GM19455 (cell line): ENCODE data around the gene SCYGR4.
"Not testable (repeated sequence)": the region's sequence is repeated elsewhere in the genome, so short reads cannot be mapped to it uniquely, and the experiment has no call there.

ENCODE experiments used
- ATAC-seq: cut with Tn5 transposase; IDR thresholded peaks from one replicate; pipeline ENCODE4 v1.9.1; 2021; ENCODE audit not compliant: unreplicated experiment

The SCYGR4 gene

GRCh38 chr2:227617316-227618230 is at the start of gene SCYGR4:
Gene SCYGR4, plus strand, starts transcription at chr2:227617498. Its CDS starts 0 bp downstream, at chr2:227617498.
- ATAC-seq: no peak

GRCh38 chr2:227568852-227569169 is 48.5 kb upstream of the SCYGR4 start:
- no peak for ATAC-seq

GRCh38 chr2:227570615-227571014 is 46.7 kb upstream of the SCYGR4 start:
- no peak for ATAC-seq

GRCh38 chr2:227576110-227576509 is 41.2 kb upstream of the SCYGR4 start:
- no peak for ATAC-seq

GRCh38 chr2:227576812-227577211 is 40.5 kb upstream of the SCYGR4 start:
- no peak for ATAC-seq

- no peak for ATAC-seq
Observed at GRCh38 chr2:227577555-227577954, 39.7 kb upstream of the SCYGR4 start.

- no peak for ATAC-seq
Observed at GRCh38 chr2:227578642-227579041, 38.7 kb upstream of the SCYGR4 start.

GRCh38 chr2:227579791-227580190 is 37.5 kb upstream of the SCYGR4 start:
- no peak for ATAC-seq

GRCh38 chr2:227582369-227582768 is 34.9 kb upstream of the SCYGR4 start:
- no peak for ATAC-seq

- ATAC-seq: peak; percentile 84
Observed at GRCh38 chr2:227592694-227593387, 24.5 kb upstream of the SCYGR4 start.

- no peak for ATAC-seq
Observed at GRCh38 chr2:227595797-227596196, 21.5 kb upstream of the SCYGR4 start.

GRCh38 chr2:227597036-227597435 is 20.3 kb upstream of the SCYGR4 start:
- no peak for ATAC-seq

- no peak for ATAC-seq
Observed at GRCh38 chr2:227597998-227598397, 19.3 kb upstream of the SCYGR4 start.

GRCh38 chr2:227598835-227599503 is 18.3 kb upstream of the SCYGR4 start, which contains the start of gene SCYGR2:
Gene SCYGR2, plus strand, starts transcription at chr2:227598893. Its CDS starts 0 bp downstream, at chr2:227598893.
- ATAC-seq: not testable (repeated sequence)

GRCh38 chr2:227602358-227602757 is 14.9 kb upstream of the SCYGR4 start:
- ATAC-seq: no peak

GRCh38 chr2:227606476-227606875 is 10.8 kb upstream of the SCYGR4 start:
- no peak for ATAC-seq

- ATAC-seq: no peak
Observed at GRCh38 chr2:227607941-227608340, 9.4 kb upstream of the SCYGR4 start.

GRCh38 chr2:227608561-227609338 is 8.5 kb upstream of the SCYGR4 start:
- no peak for ATAC-seq

- ATAC-seq: no peak
Observed at GRCh38 chr2:227610123-227610522, 7.2 kb upstream of the SCYGR4 start.

GRCh38 chr2:227612546-227613271 is 4.6 kb upstream of the SCYGR4 start:
- no peak for ATAC-seq
